Heart left ventricle (tissue), 16 donors: ENCODE data around the gene EPOP. TPM values are rescaled to one million over a fixed set of nuclear protein-coding genes. Genes with fewer than 3 reads are reported as not detected.

Experiments used
- ATAC-seq, 4 donors: fragments of 200-7000 bp; cut with Tn5 transposase; one replicate each; pipeline ENCODE4 v1.9.1; 2020 to 2022; ENCODE audit warnings: moderate library complexity in 4 of 4, mild to moderate bottlenecking in 3 of 4, moderate number of reproducible peaks in 1 of 4
- DNase-seq, 5 donors: peaks; one replicate each; pipeline ENCODE4 v3.0.0-alpha.2; 2020
- H3K27ac ChIP-seq, 12 donors: fragments of 200-600 bp; sonication (generic) in 4 of 12; one replicate each; pipeline versions ENCODE4 v1.5.0 to v1.8.0; 2016 to 2022; ENCODE audit warnings: mild to moderate bottlenecking in 2 of 12
- H3K27me3 ChIP-seq, 9 donors: fragments of 200-600 bp; sonication (generic) in 2 of 9; one replicate each; pipeline versions ENCODE4 v1.5.1 to v1.8.0; 2016 to 2022; ENCODE audit warnings: mild to moderate bottlenecking in 3 of 9
- H3K36me3 ChIP-seq, 9 donors: fragments of 200-600 bp; sonication (generic) in 2 of 9; one replicate each; pipeline versions ENCODE4 v1.5.0 to v1.8.0; 2018 to 2022; ENCODE audit warnings: mild to moderate bottlenecking in 2 of 9
- H3K4me1 ChIP-seq, 12 donors: fragments of 200-600 bp; sonication (generic) in 4 of 12; one replicate each; pipeline versions ENCODE4 v1.5.0 to v1.8.0; 2016 to 2022; ENCODE audit warnings: mild to moderate bottlenecking in 3 of 12
- H3K4me3 ChIP-seq, 12 donors: fragments of 200-600 bp; sonication (generic) in 4 of 12; one replicate each; pipeline versions ENCODE4 v1.5.0 to v1.8.0; 2017 to 2022; ENCODE audit warnings: mild to moderate bottlenecking in 9 of 12, moderate library complexity in 4 of 12
- H3K9me3 ChIP-seq, 12 donors: fragments of 200-600 bp; sonication (generic) in 4 of 12; one replicate each; pipeline versions ENCODE4 v1.5.0 to v1.8.0; 2016 to 2022; ENCODE audit warnings: mild to moderate bottlenecking in 1 of 12
- CTCF ChIP-seq, 12 donors: fragments of 200-600 bp; sonication (generic) in 4 of 12; IDR thresholded peaks; one replicate each; pipeline versions ENCODE4 v1.5.0 to v1.8.0; 2018 to 2022; ENCODE audit warnings: antibody characterized with exemption in 12 of 12, mild to moderate bottlenecking in 5 of 12
- POLR2A ChIP-seq, 2 donors: fragments of 450-650 bp; IDR thresholded peaks; one replicate each; pipeline ENCODE4 v1.6.1; 2017; ENCODE audit warnings: antibody characterized with exemption in 2 of 2, mild to moderate bottlenecking in 2 of 2, moderate library complexity in 2 of 2
- WGBS, 4 donors: extraction: QIAGEN DNeasy Blood & Tissue Kit in 2 of 4; methylation state at CpG; one replicate each; pipeline versions ENCODE4 v1.1.5 to v1.1.7; 2013 to 2018; 5-methylcytosine and 5-hydroxymethylcytosine counted together
- intact Hi-C, 10 donors: fragments of 100-400 bp; cut with DNase I; formaldehyde crosslinking; loops; one replicate each; pipeline versions ENCODE4 v1.11.1 to v1.14.2; 2022
- polyA plus RNA-seq, 2 donors: library from polyadenylated mRNA; stranded (reverse); fragments of 200-250 nt; gene quantifications; one replicate each; pipeline ENCODE4 v1.2.3, GENCODE V29; 2013
- total RNA-seq, 9 donors: library from RNA; depleted of rRNA in 2 of 9; stranded (reverse); fragments of >200 nt in 2 of 9; fragmentation: NEBNext Ultra II Directional in 3 of 9; extraction: Animal tissue kit (Norgen Biotek cat#: 25700) in 3 of 9; gene quantifications; one replicate each; pipeline versions ENCODE4 v1.1.0 to v1.2.4, GENCODE V29; 2016 to 2023
- donor health status: ischemic (EF 13 %, LVEDD 7.1; RV severe dilation, severe dysfunction).
- donor health status: healthy with polysubstance abuse.
- donor health status: DM: no; HTN: yes; CAD: no.
- donor health status: DM: no; HTN: no; CAD: no.
- donor health status: ischemic (EF 25% LVEDD 6.9; RV normal size, moderate dysfunction).
- donor health status: ischemic (EF 25% LVEDD 5.7; RV mildly dilated, moderate dysfunction).
- donor health status: healthy.
- donor health status: DM: yes; HTN: yes; CAD: no.
- donor health status: ischemic (EF 35%, LVEDD 5.7; RV mildly dilated, moderate dysfunction).
- donor health status: nonischemic (EF 11% LVEDD 7.7; RV severe dilation, severe dysfunction).
- donor health status: DM: yes; HTN: yes; CAD: no.
- donor health status: PGD.
- donor health status: ischemic (EF 29% LVEDD 5.4; RV normal size, mild dysfunction).
- donor health status: nonischemic (EF 23%, LVEDD 6.1; RV moderate dilation, normal function).

The EPOP gene
- total and polyA plus RNA-seq, 11 donors: 0.25 to 3.1 (median 0.94) TPM

- Histone ChIP-seq H3K4me3 (no peak overlapping the region), H3K36me3 (peaks cover 0 to 100% (median 93%) of the 10 kb centered on the region in 9 donors), H3K9me3 (no peaks in the 10 kb centered on the region), H3K27me3 (no peaks in the 10 kb centered on the region), H3K4me1 (peaks cover 0 to 25% (median 13%) of the 10 kb centered on the region in 12 donors), H3K27ac (no peak overlapping the region)
- no peak for ATAC-seq
- TF ChIP-seq CTCF (IDR thresholded peaks at IDR 0.05): no peak
- TF ChIP-seq POLR2A (IDR thresholded peaks at IDR 0.05): no peak
- DNase-seq: no peak
- intact Hi-C loops: no loop called here
- 86 to 93% (median 88%) methylated on average over 9 of the region's 9 CpGs for WGBS, 4 donors
Measured at GRCh38 chr17:38715216-38715943, 40.6 kb upstream of the EPOP start.

DNA sequence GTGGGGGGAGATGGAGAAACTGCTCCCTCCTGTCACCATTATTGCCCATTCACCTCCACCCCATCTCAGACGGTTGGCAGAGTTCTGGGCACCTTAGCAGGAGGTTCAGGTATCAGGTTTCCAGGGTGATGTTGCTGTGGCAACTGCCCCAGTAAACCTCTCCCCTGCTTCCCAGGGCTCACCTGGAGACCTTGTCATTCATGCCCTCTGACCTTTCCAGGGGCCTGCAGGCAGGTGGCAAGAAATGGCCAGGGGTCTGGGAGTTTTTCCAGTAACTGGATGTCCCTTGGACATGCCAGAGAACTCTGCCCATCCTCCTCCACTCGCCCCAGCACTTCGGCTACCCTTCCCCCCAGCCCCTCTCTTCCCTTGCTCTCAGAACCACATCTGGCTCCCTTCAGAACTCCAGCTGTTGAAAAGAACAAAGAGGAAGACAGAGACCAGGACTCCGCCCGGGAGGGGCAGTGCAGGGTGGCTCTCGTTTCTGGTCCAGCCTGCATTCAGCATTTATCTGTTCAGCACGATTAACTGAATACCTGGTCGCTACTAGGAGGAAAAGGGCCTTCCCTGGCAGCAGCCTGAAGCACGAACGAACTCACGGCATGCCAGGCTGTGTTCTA, 38.8 kb upstream of the EPOP start:
- no peak for DNase-seq
- 69 to 72% (median 70%) methylated on average over 10 to 11 of the region's 11 CpGs for WGBS, 4 donors
- intact Hi-C loops: no loop called here
- Histone ChIP-seq H3K27me3 (no peaks in the 10 kb centered on the region), H3K9me3 (no peaks in the 10 kb centered on the region), H3K4me1 (peaks cover 0 to 37% (median 13%) of the 10 kb centered on the region in 12 donors), H3K4me3 (no peak overlapping the region), H3K36me3 (peaks cover 0 to 100% (median 93%) of the 10 kb centered on the region in 9 donors), H3K27ac (no peak overlapping the region)
- TF ChIP-seq POLR2A (IDR thresholded peaks at IDR 0.05): no peak
- TF ChIP-seq CTCF (IDR thresholded peaks at IDR 0.05): no peak
- no peak for ATAC-seq

DNA sequence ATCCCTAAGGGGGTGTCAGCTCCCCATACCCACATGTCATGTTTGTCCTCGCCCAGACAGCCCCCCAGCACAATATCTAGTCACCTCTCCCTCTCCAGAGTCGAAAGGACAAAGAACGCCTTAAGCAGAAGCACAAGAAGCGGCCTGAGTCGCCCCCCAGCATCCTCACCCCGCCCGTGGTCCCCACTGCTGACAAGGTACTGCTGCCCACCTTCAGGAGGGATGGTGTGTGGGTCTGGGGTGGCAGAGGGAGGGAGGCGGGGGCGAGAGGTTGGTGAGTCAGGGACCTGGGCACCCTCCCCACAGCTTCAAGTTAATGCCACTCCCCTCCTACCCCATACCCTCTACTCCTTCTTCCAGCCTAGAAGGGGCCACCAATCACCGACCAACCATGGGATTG, 37.8 kb upstream of the EPOP start:
- ATAC-seq: no peak
- TF ChIP-seq CTCF (IDR thresholded peaks at IDR 0.05): no peak
- no peak for TF ChIP-seq POLR2A (IDR thresholded peaks at IDR 0.05)
- H3K27ac ChIP-seq: peak overlapping the region in 2 of 12 donors; percentile 55 to 64
- WGBS, 4 donors: 88 to 93% (median 90%) methylated on average over 10 of the region's 10 CpGs
- H3K4me3 ChIP-seq: no peak overlapping the region
- no peaks in the 10 kb centered on the region for H3K9me3 ChIP-seq
- H3K4me1 ChIP-seq: peaks cover 0 to 42% (median 13%) of the 10 kb centered on the region in 12 donors
- no peaks in the 10 kb centered on the region for H3K27me3 ChIP-seq
- peaks cover 0 to 100% (median 91%) of the 10 kb centered on the region in 9 donors for H3K36me3 ChIP-seq
- intact Hi-C loops: no loop called here
- DNase-seq: no peak

- no peak overlapping the region for H3K4me3 ChIP-seq
- no peaks in the 10 kb centered on the region for H3K9me3 ChIP-seq
- no peak for TF ChIP-seq CTCF (IDR thresholded peaks at IDR 0.05)
- no peak for TF ChIP-seq POLR2A (IDR thresholded peaks at IDR 0.05)
- ATAC-seq (peak; percentile 43 to 78 (median 54)), DNase-seq (peak in 1 of 5 donors; percentile 78)
- 50 to 64% (median 56%) methylated on average over 16 to 26 of the region's 26 CpGs for WGBS, 4 donors
- intact Hi-C loops: no loop called here
- no peaks in the 10 kb centered on the region for H3K27me3 ChIP-seq
- H3K4me1 ChIP-seq: peaks cover 0 to 48% (median 17%) of the 10 kb centered on the region in 12 donors
- H3K36me3 ChIP-seq: peaks cover 0 to 97% (median 86%) of the 10 kb centered on the region in 9 donors
- H3K27ac ChIP-seq: peak overlapping the region in 2 of 12 donors; percentile 55 to 64
Measured at GRCh38 chr17:38711792-38712571, 37.2 kb upstream of the EPOP start.
